ENCODE data around the gene ACSL3.

The ACSL3 gene

DNA sequence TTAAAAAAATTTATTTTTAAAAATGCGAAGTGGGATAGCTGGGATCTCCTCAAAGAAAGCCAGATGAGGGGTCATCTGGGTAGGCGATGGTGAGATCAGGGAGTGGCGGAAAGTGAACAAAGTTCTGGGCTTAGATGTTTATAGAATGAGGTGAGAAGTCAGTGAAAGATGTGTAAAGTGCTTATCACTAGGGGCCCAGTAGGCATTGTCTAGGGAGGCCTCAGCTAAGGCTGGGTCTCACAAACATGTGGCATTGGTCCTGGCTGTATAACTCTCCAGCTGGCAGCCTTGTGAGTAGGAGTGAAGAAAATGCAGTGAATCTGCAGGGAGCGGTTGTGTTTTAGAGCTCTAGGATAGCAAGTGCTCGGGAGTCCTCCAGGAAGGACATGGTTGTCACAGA lies 10.5 kb downstream of the ACSL3 start:
- Histone ChIP-seq H3K4me1 (ENCODE audit: control insufficient read depth, insufficient read depth, low read length) (peaks cover 16% of the 10 kb centered on the region), H3K27me3 (replicated peaks; ENCODE audit: control insufficient read depth, insufficient read depth, low read length) (no peaks in the 10 kb centered on the region), H3K9ac (ENCODE audit: low read length) (no peak overlapping the region), H3K4me3 (ENCODE audit: low read length) (no peak overlapping the region), H3K9me3 (ENCODE audit: control insufficient read depth, low read length) (no peaks in the 10 kb centered on the region), H3K36me3 (ENCODE audit: control insufficient read depth, insufficient read depth, low read length, severe bottlenecking) (no peaks in the 10 kb centered on the region)
- no peak for DNase-seq (ENCODE audit: low read depth)

DNA sequence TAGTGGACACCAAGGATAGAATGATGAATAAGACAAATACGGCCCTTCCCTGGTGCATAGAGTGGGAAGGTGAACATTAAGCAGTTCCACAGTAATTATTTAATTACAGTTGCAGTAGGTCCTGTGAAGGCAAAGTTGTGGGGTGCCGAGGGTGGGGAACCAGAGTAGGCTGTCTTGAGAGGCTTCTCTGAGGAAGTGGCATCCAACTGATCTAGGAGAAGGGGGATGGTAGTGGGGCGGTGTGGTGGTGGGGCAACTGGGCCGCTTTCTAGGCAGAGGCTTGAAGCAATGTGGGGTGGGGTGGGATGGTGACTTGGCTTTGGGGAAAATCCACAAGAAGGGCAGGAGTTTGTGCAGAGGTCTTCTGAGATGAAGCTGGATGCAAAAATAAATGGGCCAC lies 11.7 kb downstream of the ACSL3 start:
- peaks cover 16% of the 10 kb centered on the region for H3K4me1 ChIP-seq (ENCODE audit: control insufficient read depth, insufficient read depth, low read length)

DNA sequence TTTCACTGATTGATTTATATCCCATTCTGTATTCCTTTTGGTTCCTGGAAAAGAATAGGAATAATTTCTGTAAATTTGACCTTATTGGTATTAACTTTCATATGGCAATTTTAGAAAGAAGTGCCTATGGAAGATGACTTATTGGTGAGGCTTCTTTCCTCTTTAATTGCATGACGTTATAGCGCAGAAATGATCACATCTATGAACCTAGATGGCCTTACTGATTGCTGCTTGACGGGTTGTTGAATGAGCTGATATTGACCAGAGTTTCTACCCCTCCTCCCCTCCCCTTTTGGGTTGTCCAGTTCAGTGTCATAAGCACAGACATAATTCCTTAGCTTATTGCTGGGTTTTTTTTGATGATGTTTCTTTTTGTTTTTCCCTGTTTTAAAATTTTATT lies 14.6 kb downstream of the ACSL3 start:
- H3K4me1 ChIP-seq (ENCODE audit: control insufficient read depth, insufficient read depth, low read length) = peaks cover 11% of the 10 kb centered on the region
- no peaks in the 10 kb centered on the region for H3K9me3 ChIP-seq (ENCODE audit: control insufficient read depth, low read length)
- H3K36me3 ChIP-seq (ENCODE audit: control insufficient read depth, insufficient read depth, low read length, severe bottlenecking) = no peaks in the 10 kb centered on the region
- DNase-seq (ENCODE audit: low read depth) = no peak
- no peak overlapping the region for H3K4me3 ChIP-seq (ENCODE audit: low read length)
- no peak overlapping the region for H3K9ac ChIP-seq (ENCODE audit: low read length)
- no peaks in the 10 kb centered on the region for H3K27me3 ChIP-seq (replicated peaks; ENCODE audit: control insufficient read depth, insufficient read depth, low read length)

More for the DNA sequence above, 11.7 kb downstream of the ACSL3 start:
- DNase-seq (ENCODE audit: low read depth) = no peak
- H3K9me3 ChIP-seq (ENCODE audit: control insufficient read depth, low read length) = no peaks in the 10 kb centered on the region
- H3K27me3 ChIP-seq (replicated peaks; ENCODE audit: control insufficient read depth, insufficient read depth, low read length) = no peaks in the 10 kb centered on the region
- H3K36me3 ChIP-seq (ENCODE audit: control insufficient read depth, insufficient read depth, low read length, severe bottlenecking) = no peaks in the 10 kb centered on the region
- no peak overlapping the region for H3K9ac ChIP-seq (ENCODE audit: low read length)
- no peak overlapping the region for H3K4me3 ChIP-seq (ENCODE audit: low read length)

DNA sequence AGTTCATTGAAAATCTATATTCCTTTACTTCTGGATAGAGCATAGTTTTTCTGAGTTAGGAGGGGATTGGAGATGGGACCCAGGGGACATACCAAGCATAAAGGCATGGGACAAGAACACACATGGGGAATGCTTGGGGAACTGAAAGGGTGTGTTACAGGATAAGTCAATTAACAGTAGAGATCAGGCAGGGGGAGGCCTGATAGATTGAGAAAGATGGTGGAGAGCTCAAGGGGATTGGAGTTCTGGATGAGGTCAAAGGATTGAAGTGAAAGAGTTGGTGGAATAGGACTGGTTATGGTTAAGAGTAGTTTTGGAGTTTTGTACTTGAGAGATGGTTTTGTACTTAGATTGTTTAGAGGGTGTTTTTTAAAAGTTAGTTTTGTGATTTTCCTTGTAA lies 16.1 kb downstream of the ACSL3 start:
- H3K27me3 ChIP-seq (replicated peaks; ENCODE audit: control insufficient read depth, insufficient read depth, low read length) = no peaks in the 10 kb centered on the region
- H3K9me3 ChIP-seq (ENCODE audit: control insufficient read depth, low read length) = no peaks in the 10 kb centered on the region
- DNase-seq (ENCODE audit: low read depth) = no peak

DNA sequence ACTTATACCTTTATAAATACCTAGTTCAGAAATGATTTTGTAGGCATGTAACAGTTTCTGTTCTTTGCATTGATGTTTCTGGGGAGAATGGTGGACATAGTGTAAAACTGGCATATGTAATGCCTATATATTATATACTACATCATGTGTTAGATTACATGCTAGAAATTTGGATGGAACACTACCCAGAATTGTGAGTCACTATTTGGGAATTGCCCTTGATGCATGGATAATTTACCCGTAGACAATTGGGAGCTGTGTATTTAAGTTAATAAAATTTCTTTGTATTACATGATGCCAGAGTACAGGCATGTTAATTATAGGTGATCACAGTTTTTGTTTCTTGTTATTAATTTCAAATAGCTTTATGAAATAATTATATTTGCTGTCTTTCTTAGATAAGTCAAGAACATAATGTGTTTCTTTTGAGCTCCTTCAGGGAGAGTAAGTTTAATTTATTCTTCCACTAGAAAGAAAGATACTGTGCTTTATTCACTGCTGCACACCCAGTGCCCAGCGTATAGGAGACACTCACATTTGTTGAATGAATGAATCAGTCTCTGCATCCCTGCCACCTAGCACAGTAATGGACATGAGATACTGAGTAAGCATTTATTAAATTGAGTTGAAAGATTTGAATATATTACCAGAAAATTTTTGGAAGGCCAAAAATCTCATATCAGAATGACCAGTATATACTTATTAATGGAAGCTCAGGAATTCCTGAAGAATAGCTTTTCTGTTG lies 16.9 kb downstream of the ACSL3 start:
- Histone ChIP-seq H3K9me3 (ENCODE audit: control insufficient read depth, low read length) (no peaks in the 10 kb centered on the region), H3K36me3 (ENCODE audit: control insufficient read depth, insufficient read depth, low read length, severe bottlenecking) (no peaks in the 10 kb centered on the region), H3K4me3 (ENCODE audit: low read length) (no peak overlapping the region), H3K27me3 (replicated peaks; ENCODE audit: control insufficient read depth, insufficient read depth, low read length) (no peaks in the 10 kb centered on the region), H3K4me1 (ENCODE audit: control insufficient read depth, insufficient read depth, low read length) (peaks cover 3% of the 10 kb centered on the region), H3K9ac (ENCODE audit: low read length) (no peak overlapping the region)
- DNase-seq (ENCODE audit: low read depth) = no peak

More for the DNA sequence above, 16.1 kb downstream of the ACSL3 start:
- Histone ChIP-seq H3K9ac (ENCODE audit: low read length) (no peak overlapping the region), H3K36me3 (ENCODE audit: control insufficient read depth, insufficient read depth, low read length, severe bottlenecking) (no peaks in the 10 kb centered on the region), H3K4me1 (ENCODE audit: control insufficient read depth, insufficient read depth, low read length) (peaks cover 3% of the 10 kb centered on the region), H3K4me3 (ENCODE audit: low read length) (no peak overlapping the region)

DNA sequence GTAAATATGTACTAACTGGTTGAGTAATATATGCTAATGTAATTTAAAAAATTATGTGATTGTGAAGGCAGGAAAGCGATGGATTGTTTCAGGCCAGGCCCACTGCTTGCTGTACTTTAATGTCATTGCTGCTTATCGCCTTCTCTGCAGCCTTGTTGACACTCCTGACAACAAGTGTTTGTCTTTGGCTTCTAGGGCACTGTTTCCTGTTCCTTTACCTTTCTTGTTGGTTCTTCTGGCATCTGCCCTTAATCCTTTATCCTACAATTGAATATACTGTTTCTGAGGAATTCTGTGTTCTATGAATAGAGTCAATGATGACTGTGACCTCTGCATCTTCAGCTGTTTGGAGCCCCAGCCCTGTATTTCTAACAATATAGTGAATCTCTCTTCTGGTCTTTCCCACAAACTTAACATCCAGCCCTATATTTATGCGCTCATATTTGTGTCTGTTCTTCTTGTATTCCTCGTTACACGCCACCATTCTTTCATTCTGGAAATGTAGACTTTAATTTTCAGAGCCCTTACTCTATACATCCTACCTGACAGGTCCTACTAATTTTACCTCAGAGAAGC lies 17.6 kb downstream of the ACSL3 start:
- no peak overlapping the region for H3K4me3 ChIP-seq (ENCODE audit: low read length)
- no peak overlapping the region for H3K9ac ChIP-seq (ENCODE audit: low read length)
- H3K9me3 ChIP-seq (ENCODE audit: control insufficient read depth, low read length) = no peaks in the 10 kb centered on the region
- peaks cover 7% of the 10 kb centered on the region for H3K4me1 ChIP-seq (ENCODE audit: control insufficient read depth, insufficient read depth, low read length)
- no peaks in the 10 kb centered on the region for H3K27me3 ChIP-seq (replicated peaks; ENCODE audit: control insufficient read depth, insufficient read depth, low read length)
- H3K36me3 ChIP-seq (ENCODE audit: control insufficient read depth, insufficient read depth, low read length, severe bottlenecking) = no peaks in the 10 kb centered on the region
- no peak for DNase-seq (ENCODE audit: low read depth)

DNA sequence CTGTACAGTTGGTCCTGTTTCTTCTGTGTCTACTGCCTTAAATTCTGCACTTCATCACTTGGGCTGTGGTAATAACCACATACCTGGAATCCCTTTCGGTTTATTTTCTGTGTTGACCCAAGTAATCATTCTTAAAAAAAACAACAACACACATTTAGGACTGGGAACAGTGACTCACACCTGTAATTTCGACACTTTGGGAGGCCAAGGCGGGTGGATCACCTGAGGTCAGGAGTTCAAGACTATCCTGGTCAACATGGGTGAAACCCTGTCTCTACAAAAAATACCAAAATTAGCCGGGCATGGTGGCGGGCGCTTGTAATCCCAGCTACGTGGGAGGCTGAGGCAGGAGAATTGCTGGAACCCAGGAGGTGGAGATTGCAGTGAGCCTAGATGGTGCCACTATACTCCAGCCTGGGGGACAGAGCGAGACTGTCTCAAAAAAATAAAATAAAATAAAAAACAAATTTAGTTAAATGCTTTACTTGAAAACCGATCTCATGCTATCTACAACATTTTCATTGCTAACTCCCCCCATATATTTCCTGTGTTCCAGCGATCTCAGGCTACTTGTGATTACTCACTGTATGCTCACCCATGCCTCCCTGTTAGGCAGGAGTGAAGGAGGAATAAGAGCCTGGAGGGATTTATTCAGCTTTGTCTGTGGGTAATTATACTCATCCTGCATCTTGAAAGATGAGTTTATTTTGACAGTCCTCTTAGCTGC lies 18.2 kb downstream of the ACSL3 start:
- Histone ChIP-seq H3K4me1 (ENCODE audit: control insufficient read depth, insufficient read depth, low read length) (peaks cover 13% of the 10 kb centered on the region), H3K9me3 (ENCODE audit: control insufficient read depth, low read length) (no peaks in the 10 kb centered on the region), H3K4me3 (ENCODE audit: low read length) (no peak overlapping the region), H3K27me3 (replicated peaks; ENCODE audit: control insufficient read depth, insufficient read depth, low read length) (no peaks in the 10 kb centered on the region), H3K36me3 (ENCODE audit: control insufficient read depth, insufficient read depth, low read length, severe bottlenecking) (no peaks in the 10 kb centered on the region), H3K9ac (ENCODE audit: low read length) (no peak overlapping the region)
- no peak for DNase-seq (ENCODE audit: low read depth)

DNA sequence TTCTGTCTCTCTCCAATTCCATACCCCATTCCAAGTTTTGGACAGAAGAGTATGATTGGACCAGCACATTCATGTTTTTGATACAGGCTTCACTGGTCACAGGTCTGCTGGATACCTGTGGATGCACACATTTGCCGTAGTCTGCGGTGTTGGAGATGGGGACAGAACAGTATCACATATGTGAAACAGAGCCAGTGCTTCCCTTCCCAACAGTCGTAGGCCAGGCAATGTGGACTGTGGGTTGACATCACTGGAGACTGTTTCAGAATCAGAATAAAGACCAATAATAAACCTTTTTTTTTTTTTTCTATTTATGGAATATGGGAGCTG lies 18.7 kb downstream of the ACSL3 start:
- Histone ChIP-seq H3K36me3 (ENCODE audit: control insufficient read depth, insufficient read depth, low read length, severe bottlenecking) (no peaks in the 10 kb centered on the region), H3K27me3 (replicated peaks; ENCODE audit: control insufficient read depth, insufficient read depth, low read length) (no peaks in the 10 kb centered on the region), H3K9ac (ENCODE audit: low read length) (no peak overlapping the region), H3K4me3 (ENCODE audit: low read length) (no peak overlapping the region), H3K9me3 (ENCODE audit: control insufficient read depth, low read length) (no peaks in the 10 kb centered on the region), H3K4me1 (ENCODE audit: control insufficient read depth, insufficient read depth, low read length) (peaks cover 18% of the 10 kb centered on the region)
- DNase-seq (ENCODE audit: low read depth) = no peak

DNA sequence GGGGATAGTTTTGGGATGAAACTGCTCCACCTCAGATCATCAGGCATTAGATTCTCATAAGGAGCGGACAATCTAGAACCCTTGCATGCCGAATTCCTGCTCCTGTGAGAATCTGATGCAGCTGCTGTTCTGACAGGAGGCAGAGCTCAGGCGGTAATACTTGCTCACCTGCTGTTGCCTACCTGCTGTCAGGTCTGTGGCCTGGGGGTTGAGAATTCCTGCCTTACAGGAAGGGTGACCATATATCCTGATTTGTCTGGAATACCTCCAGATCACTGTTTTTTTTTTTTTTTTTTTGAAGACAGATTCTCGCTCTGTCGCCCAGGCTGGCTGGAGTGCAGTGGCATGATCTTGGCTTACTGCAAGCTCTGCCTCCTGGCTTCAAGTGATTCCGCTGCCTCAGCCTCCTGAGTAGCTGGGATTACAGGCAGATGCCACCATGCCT lies 21.7 kb downstream of the ACSL3 start:
- DNase-seq (ENCODE audit: low read depth) = no peak
- H3K9ac ChIP-seq (ENCODE audit: low read length) = no peak overlapping the region

DNA sequence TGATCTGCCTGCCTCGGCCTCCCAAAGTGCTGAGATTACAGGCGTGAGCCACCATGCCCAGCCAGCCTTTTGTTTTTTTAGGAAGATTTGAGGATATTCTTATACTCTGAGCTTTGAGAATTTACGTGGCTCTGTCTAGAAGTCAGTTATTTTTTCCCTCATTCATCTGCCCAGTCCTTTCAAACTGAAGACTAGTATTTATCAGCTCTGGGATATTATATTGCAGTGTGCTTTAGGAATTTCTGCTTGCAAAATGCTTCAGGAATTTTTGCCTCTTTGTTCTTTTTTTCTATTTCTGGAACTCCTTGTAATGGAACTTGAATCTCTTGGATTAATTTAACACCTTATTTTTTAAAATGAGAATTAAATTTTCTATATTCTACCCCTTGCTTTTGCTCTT lies 22.6 kb downstream of the ACSL3 start:
- Histone ChIP-seq H3K9me3 (ENCODE audit: control insufficient read depth, low read length) (no peaks in the 10 kb centered on the region), H3K9ac (ENCODE audit: low read length) (peak overlapping the region; percentile 5), H3K27me3 (replicated peaks; ENCODE audit: control insufficient read depth, insufficient read depth, low read length) (no peaks in the 10 kb centered on the region), H3K4me3 (ENCODE audit: low read length) (peak overlapping the region; percentile 20), H3K36me3 (ENCODE audit: control insufficient read depth, insufficient read depth, low read length, severe bottlenecking) (no peaks in the 10 kb centered on the region), H3K4me1 (ENCODE audit: control insufficient read depth, insufficient read depth, low read length) (peaks cover 36% of the 10 kb centered on the region)
- DNase-seq (ENCODE audit: low read depth) = no peak

More for the DNA sequence above, 21.7 kb downstream of the ACSL3 start:
- H3K36me3 ChIP-seq (ENCODE audit: control insufficient read depth, insufficient read depth, low read length, severe bottlenecking) = no peaks in the 10 kb centered on the region
- peaks cover 36% of the 10 kb centered on the region for H3K4me1 ChIP-seq (ENCODE audit: control insufficient read depth, insufficient read depth, low read length)
- no peaks in the 10 kb centered on the region for H3K27me3 ChIP-seq (replicated peaks; ENCODE audit: control insufficient read depth, insufficient read depth, low read length)
- no peak overlapping the region for H3K4me3 ChIP-seq (ENCODE audit: low read length)
- no peaks in the 10 kb centered on the region for H3K9me3 ChIP-seq (ENCODE audit: control insufficient read depth, low read length)

DNA sequence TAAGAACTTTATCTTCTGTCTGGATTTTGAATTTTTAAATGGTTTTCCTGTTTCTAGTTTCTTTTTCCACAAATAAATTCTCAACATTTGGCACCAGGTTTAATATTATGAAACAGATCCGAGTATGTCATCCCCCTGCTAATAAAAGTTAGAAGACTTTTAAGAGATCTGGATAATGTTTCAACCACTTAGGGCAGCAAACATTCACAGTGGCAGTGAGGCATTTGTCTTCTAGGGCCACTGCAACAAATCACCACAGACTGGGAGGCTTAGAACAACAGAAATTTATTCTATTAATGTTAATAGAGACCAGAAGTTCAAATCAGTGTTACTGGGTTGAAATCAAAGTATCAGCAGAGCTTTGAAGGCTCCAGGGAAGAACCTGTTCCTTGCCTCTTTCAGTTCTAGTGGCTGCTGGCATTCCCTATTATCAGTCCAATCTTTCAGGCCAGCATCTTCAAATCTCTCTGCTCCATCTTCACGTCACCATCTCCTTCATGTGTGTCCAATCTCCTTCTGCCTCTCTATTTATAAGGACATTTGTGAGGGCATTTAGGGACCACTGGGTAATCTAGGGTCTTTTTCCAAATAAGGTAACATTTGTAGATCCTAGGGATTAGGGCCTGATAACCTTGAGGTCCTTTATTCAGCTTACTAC lies 23.4 kb downstream of the ACSL3 start:
- H3K27me3 ChIP-seq (replicated peaks; ENCODE audit: control insufficient read depth, insufficient read depth, low read length) = no peaks in the 10 kb centered on the region
- H3K4me3 ChIP-seq (ENCODE audit: low read length) = peak overlapping the region; percentile 20
- DNase-seq (ENCODE audit: low read depth) = no peak
- H3K9ac ChIP-seq (ENCODE audit: low read length) = peak overlapping the region; percentile 5
- no peaks in the 10 kb centered on the region for H3K36me3 ChIP-seq (ENCODE audit: control insufficient read depth, insufficient read depth, low read length, severe bottlenecking)
- H3K4me1 ChIP-seq (ENCODE audit: control insufficient read depth, insufficient read depth, low read length) = peaks cover 40% of the 10 kb centered on the region
- H3K9me3 ChIP-seq (ENCODE audit: control insufficient read depth, low read length) = no peaks in the 10 kb centered on the region
